ENCODE data around the gene NSG2.

Gene NSG2

GRCh38 chr5:174044466-174045254, 846 bp upstream of the NSG2 start:
- TF ChIP-seq CTCF (IDR thresholded peaks at IDR 0.05; ENCODE audit: borderline replicate concordance, control extremely low read depth, extremely low read depth, insufficient read depth, missing control alignments), result no peak
- DNase-seq (ENCODE audit: low spot score), result no peak
- in situ Hi-C loops (cut with MboI; ENCODE audit: low sequenced_read_pairs, unreplicated experiment), result loop anchor here (10.0 kb wide), 1 partner anchor 260 kb away; no protein-coding TSS in a partner anchor

- TF ChIP-seq CTCF (IDR thresholded peaks at IDR 0.05; ENCODE audit: borderline replicate concordance, control extremely low read depth, extremely low read depth, insufficient read depth, missing control alignments), result no peak
- DNase-seq (ENCODE audit: low spot score), result no peak
- in situ Hi-C loops (cut with MboI; ENCODE audit: low sequenced_read_pairs, unreplicated experiment), result loop anchor here (10.0 kb wide), 1 partner anchor 258 kb away; no protein-coding TSS in a partner anchor
These were observed 1.1 kb downstream of the NSG2 start for GRCh38 chr5:174046558-174046957.

- no peak for TF ChIP-seq CTCF (IDR thresholded peaks at IDR 0.05; ENCODE audit: borderline replicate concordance, control extremely low read depth, extremely low read depth, insufficient read depth, missing control alignments)
- no peak for DNase-seq (ENCODE audit: low spot score)
- in situ Hi-C loops (cut with MboI; ENCODE audit: low sequenced_read_pairs, unreplicated experiment), result loop anchor here (10.0 kb wide), 1 partner anchor 257 kb away; no protein-coding TSS in a partner anchor
These were observed 2.1 kb downstream of the NSG2 start for GRCh38 chr5:174047472-174048099.

- TF ChIP-seq CTCF (IDR thresholded peaks at IDR 0.05; ENCODE audit: borderline replicate concordance, control extremely low read depth, extremely low read depth, insufficient read depth, missing control alignments), result no peak
- in situ Hi-C loops (cut with MboI; ENCODE audit: low sequenced_read_pairs, unreplicated experiment), result no loop called here
- DNase-seq (ENCODE audit: low spot score), result no peak
These were observed 7.1 kb downstream of the NSG2 start for GRCh38 chr5:174052636-174053035.

GRCh38 chr5:174053905-174054304, 8.4 kb downstream of the NSG2 start:
- in situ Hi-C loops (cut with MboI; ENCODE audit: low sequenced_read_pairs, unreplicated experiment), result no loop called here
- DNase-seq (ENCODE audit: low spot score), result no peak
- no peak for TF ChIP-seq CTCF (IDR thresholded peaks at IDR 0.05; ENCODE audit: borderline replicate concordance, control extremely low read depth, extremely low read depth, insufficient read depth, missing control alignments)

- no peak for DNase-seq (ENCODE audit: low spot score)
- TF ChIP-seq CTCF (IDR thresholded peaks at IDR 0.05; ENCODE audit: borderline replicate concordance, control extremely low read depth, extremely low read depth, insufficient read depth, missing control alignments), result no peak
- in situ Hi-C loops (cut with MboI; ENCODE audit: low sequenced_read_pairs, unreplicated experiment), result no loop called here
These were observed 10.8 kb downstream of the NSG2 start for GRCh38 chr5:174056064-174056847.

Measured in GM13976 (cell line).